ENCODE measurements around the gene CHRNA4.

DNA sequence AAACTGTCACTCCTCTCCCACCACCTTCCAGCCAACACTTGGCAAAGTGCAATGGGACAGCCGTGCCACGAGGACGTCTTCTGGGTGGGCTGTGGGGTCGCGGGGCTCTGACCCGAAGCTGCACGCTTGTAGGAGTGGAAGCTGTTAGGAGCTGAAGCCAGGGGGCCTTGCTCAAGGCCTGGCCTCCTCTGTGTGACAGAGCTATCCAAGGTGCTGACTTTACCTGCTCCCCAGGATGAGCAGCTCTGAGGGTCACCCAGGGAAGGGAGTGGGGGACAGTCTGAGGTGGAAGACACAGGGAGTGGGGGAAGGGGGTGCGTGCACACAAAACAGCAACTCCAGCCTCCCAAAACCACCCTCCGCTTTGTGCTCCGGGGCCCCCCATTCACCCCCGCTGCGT lies 17.5 kb upstream of the CHRNA4 start:
- TF ChIP-seq CTCF (IDR thresholded peaks at IDR 0.05) (no peak), POLR2A (IDR thresholded peaks at IDR 0.05) (no peak)
